Activated CD4-positive, alpha-beta T cell treated with anti-CD3 and anti-CD28 coated beads, Interleukin-2, amount 50 U/mL, for 24 hours (primary cell): ENCODE measurements around the gene NRF1.
"Not testable (repeated sequence)": the region's sequence is repeated elsewhere in the genome, so short reads cannot be mapped to it uniquely, and the experiment has no call there.

Experiments
- DNase-seq, 2 donors: peaks; one replicate each; pipeline ENCODE4 v3.0.0-alpha.2; 2020; ENCODE audit warnings: low read depth in 1 of 2, low spot score in 1 of 2

The NRF1 gene

DNA sequence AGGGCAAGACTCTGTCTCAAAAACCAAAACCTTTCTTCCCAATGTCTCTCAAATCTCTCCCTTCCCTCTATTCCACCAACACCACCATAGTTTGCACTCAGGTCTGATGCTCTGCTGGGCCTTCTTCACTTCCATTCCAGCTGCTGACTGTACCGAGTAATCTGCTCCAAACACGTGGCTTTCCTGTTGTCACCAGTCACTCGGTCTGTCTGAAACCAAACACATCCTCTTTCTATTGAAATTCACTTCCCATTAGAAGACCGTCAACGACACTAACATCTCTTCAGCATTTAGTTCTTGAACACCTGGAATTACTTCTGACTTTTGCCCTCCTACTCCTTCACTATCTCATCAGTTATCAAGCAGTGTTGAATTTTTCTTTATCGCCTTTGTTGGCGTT lies 4.7 kb upstream of the NRF1 start:
- no peak for DNase-seq

DNA sequence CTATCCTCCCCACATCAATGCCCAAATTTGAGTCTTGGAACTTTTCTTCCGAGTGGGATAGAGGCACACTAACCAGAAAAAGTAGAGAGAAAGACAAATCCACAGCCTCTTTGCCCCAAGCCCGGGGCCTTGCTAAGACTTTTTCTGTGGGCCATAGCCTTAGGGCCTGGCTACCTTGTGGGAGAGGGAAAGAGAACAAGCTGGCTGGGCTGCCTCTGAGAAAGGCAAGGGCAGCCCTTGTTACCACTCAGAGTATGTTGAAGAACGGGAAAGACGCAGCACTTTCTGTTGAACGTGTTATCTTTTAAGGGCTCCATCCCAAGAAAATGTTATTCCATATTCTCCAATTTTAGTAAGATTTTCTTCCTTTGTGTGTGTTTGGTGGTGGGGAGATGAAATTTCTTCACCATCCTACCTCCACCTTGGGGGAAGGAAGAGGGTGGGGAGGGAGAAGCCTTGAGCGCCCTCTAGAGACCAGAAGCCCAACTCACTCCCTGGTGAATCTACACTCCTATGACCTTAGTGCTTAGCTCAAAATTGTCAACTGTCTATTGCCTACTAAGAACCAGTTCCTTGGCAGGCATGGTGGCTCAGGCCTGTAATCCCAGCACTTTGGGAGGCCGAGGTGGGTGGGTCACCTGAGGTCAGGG lies 3.9 kb upstream of the NRF1 start:
- peak in 1 of 2 donors; percentile 10 for DNase-seq

DNA sequence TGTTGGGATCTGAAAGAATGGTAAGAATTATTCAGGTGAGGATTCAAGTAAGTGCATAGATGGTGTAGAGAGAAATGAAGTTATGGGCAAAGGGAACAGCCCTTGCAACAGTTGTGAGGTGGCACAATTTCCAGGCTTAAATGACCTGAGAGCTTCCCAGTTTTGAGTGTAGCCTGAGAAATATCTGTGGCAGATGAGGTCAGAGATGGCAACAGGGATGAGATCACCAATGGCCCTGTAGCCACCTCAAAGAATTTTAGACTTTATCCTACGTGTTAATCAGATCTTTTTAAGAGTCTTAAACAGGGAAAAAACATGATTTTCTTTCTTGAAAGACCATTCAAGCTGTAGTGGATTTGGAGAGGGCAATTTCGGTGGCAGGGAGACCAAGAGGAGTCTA lies 1.9 kb upstream of the NRF1 start:
- DNase-seq = no peak

DNA sequence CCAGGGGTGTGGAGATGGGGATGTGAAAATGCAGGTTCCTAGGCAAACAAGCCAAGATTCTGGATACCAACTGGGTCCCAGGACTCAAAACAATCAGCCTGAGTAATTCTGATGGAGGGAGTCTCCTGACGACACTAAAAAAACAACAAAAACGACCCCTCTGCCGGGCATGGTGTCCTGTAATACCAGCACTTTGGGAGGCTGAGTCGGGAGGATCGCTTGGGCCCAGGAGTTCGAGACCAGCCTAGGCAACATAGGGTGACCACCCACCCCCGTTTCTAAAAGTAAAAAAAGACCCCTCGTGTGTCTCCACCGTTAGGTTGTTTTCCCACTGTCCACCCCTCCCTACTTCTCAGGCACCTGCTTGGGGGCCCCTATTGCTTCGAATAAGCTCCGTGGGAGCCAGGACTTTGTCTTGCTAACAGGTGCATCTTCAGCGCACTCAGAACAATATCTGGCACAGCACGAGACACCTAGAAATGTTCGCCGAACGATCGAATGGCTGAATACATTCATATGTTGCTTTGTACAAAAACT lies 743 bp upstream of the NRF1 start:
- no peak for DNase-seq

DNA sequence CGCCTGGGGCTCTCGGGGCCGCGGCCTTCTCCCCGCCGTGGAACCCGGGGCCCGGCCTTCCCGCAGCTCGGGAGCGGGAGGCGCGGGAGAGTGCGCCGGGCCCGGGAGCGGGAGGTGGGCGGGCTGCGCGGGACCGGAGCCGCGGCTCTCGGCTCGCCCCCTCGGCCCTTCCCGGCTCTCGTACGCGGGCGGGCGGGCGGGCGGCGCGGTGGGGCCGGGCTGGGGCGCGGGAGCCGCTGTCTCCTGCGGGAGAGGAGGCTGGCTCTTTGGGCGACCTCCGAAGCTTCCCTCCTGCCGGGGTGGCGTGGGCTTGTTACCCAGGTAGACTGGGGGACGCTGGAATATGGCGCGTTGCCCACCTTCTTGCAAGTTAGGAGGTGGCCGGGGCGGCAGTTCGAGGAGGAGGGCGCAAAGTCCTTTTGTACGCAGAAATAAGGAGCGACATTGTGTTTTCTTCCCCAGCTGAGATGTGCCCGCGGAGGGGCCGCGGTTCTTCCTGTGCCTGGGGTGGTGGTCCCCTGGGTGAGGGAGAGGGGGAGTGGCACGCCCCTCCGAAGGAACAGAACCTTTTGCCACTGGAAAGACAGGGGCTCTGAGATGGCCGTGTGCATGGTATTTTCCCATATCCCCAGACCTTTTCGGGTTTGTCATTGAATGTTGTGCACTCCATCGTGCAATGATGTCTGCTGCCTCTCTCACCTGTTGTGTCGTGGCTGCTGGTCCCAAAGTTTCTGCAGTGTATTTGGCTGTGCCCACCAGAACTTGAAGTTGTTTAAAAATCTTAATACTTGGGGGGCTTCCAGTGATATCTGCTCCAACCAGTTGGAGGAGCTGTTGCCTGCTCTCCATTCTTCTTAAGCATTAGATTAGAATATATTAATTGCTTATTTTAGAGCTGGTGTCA lies 844 bp downstream of the NRF1 start:
- peak; percentile 2 to 14 for DNase-seq

DNA sequence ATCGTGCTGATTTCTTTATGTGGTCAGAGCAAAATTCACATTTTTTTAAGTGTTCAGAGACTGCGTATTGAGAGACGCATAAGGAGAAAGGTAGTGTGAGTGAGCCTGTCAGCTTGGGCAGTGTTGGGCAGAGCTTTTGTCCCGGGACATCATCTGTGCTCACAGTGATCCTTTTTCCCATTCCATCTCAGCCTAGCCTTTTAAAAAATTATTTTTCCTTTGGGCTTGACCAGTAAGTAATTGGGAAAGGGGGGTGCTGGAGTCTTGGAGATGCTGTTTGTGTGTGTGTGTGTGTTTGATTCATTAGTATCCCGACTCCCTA lies 1.5 kb downstream of the NRF1 start:
- no peak for DNase-seq

DNA sequence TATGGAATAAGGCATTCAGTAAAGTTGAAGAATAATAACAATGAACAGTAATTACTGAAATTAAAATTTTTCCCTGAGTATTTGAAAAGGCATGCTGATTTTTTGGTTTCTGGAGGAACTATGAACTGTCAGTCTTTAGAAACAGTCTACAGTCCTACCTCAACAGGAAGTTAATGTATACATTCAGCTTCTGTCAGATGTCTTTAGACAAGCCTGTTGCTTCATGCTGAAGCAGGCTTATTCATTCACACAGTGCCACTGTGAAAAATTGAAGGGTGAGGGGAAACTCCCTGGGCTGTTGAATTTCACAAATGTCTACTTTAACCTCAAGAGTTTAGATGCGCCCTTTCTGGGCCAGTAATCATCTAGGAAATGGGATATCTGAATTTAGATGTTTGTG lies 3.5 kb downstream of the NRF1 start:
- peak in 1 of 2 donors; percentile 18 for DNase-seq

DNA sequence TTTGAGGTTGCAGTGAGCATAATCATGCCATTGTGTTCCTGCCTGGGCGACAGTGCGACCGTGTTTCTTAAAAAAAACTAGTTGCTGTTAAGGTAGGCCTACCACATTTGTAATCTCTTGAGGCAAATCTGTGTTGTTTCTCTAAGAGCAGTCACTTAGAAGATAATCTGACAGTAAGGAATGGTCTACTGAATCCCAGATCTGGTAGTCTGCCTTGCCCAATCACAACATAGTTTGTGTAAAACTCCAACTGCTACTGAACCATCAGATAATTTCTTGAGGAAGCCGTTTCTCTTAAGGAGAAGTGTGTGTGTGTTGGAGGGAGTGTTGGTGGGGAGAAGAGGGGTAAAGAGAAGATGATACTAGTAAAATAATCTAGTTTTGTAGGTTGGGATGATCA lies 5.0 kb downstream of the NRF1 start:
- DNase-seq = no peak

DNA sequence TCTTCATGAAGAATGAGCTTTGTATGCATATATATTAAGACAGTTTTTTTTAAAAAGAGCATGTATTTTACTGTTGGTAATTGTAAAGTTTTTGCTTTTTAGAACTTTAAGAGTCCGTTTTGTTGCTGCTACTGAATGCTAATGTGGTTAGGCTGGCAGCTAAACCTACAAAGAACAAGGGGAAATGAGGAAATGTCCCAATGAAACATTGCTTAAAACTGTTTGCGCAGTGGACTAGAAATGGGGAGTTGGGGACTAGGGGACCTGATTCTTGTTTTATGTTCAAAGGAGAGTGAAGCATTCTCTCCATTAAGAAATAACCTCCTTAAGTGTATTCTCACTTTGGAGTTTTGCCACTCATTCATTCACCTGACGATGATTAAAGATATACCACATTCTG lies 5.7 kb downstream of the NRF1 start:
- DNase-seq = no peak

DNA sequence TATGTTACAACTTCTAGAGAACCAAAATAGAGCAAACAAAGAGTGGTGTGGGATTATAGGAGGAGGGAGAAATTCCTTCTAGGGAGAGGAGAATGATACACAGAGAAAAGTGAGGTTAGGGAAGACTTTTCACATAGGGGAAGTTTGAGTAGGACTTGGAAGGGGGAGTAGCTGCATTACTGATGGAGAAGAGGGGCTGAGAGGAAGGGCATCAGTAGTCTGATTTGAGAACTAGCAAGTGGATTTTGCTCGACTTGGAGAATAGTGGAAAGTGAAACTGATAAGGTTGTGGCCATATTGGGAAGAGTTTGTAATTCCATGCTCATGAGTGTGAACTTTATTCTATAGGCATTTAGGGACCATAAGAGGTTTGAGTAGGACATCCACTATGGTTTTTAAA lies 6.1 kb downstream of the NRF1 start:
- DNase-seq = no peak

DNA sequence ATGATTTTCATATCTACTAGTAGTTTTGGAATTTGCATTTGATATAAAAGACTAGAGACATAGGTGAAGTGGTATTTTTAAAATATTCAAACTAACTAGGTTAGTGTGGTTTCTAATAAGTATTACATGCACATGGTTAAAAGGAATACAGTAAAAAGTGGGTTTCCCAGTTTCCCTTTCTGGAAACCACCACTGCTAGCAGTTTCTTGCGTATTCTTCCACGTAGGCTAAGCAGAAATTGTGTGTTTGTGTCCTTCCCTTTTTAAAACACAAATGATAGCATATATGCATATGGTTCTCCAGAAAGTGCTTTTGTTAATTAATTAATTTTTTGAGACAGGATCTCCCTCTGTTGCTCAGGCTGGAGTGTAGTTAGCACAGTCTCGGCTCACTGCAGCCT lies 15.4 kb downstream of the NRF1 start:
- no peak for DNase-seq

DNA sequence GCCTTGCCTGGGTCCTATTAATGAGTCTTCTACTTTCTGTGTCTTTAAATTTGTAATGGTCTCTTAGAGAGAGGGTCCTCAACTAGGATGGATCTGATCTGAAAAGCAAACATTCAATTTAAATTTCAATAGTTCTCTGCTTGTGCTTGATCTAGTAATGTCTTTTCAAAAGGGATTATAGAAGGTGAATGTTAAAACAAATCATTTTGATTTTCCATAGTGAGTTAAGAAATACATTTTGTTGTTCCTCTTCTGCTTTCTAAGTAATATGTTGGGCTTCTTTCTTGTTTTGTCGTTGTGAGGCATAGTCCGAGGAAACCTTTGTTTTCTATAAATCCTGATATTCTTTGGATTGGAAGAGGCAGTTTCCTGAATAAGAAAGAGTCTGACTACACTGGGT lies 18.8 kb downstream of the NRF1 start:
- no peak for DNase-seq

DNA sequence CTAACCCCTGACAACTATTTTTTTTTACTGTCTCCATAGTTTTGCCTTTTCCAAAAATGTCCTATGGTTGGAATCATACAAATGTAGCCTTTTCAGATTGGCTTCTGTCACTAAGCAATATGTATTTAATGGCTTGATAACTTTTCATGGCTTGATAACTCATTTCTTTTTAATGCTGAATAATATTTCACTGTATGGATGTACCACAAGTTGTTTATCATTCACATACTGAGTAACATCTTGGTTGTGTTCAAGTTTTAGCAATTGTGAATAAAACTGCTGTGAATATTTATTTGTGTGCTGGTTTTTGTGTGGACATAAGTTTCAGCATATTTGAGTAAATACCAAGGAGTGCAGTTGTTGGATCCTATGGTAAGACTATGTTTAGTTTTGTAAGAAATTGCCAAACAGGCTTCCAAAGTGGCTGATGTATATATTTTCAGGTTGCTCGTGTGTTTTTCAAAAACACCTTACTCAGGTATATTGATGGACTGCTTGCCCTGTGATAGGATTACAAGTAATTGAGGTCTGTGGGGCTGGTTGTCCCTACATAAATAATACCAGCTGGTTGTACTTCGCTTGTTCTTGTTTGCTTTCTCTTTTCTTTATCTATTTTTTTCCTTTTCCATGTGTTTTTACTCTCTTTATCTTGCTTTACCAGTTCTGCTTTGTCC lies 23.0 kb downstream of the NRF1 start:
- no peak for DNase-seq

DNA sequence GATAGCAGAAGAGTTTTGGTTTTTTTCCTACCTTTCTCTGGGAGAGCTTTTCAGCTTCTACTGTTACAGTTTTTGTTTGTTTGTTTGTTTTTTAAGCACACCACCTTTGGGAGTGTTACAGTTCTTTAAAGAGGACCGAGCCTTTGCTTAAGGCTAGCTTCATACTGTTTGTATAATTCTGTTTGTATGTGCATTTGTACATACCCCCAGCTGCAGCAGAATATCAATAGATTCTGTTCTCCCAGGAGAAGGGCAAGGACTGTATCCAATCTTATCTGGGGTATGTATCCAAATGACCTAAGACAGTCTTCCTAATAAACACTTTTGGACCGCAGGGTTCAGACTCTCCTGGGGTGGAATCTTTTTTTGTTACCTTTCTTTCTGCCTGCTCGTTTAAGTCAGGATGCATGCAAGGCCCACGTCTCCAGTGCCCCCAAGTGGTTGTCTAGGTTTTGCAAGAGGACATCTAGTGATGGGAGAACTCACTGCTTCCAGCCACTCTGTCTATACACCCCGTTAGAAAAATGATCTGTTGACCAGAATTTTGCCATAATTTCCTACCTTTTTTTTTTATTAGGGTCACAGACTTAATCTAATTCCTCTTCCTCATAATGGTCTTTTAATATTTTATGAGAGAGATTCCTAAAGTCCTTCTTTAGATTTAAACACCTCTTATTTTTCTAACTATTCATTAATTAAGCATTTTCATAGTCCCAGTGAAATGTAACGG lies 23.9 kb downstream of the NRF1 start:
- DNase-seq = peak in 1 of 2 donors; percentile 59

DNA sequence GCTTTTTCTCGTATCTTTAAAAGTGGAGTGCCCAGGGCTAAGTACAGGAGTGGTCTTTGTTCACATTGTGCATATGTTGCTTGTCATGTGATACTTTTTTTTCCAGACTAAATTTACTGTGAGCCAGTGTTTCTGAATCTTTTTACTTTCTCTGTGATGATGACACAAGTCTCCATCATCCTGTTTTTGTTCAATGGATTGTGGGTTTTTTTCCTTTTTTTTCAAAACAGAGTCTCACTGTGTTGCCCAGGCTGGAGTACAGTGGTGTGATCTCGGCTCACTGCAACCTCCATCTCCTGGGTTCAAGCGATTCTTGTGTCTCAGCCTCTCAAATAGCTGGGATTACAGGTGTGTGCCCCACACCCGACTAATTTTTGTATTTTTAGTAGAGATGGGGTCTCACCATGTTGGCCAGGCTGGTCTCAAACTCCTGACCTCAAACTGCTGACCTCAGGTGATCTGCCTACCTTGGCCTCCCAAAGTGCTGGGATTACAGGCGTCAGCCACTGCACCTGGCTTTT lies 24.6 kb downstream of the NRF1 start:
- DNase-seq = not testable (repeated sequence)

DNA sequence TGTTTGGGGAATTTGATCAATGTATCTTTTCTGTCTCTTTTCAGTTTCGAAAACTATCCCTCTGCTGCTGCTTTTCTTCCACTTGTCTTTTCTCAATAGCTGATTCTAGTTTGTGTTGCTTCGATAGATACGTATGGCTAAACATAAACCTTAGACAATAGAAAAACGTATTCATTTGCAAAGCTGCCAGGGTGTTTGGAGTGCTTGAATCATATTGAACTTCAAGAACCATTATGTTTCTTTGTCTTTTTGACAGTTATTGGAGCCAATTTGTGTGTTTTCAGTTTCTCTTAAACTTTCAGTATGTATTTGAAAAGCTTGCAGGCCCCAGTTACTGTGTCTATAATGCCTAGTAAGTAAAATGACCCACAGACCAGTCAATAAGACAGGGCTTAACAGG lies 25.1 kb downstream of the NRF1 start:
- no peak for DNase-seq

DNA sequence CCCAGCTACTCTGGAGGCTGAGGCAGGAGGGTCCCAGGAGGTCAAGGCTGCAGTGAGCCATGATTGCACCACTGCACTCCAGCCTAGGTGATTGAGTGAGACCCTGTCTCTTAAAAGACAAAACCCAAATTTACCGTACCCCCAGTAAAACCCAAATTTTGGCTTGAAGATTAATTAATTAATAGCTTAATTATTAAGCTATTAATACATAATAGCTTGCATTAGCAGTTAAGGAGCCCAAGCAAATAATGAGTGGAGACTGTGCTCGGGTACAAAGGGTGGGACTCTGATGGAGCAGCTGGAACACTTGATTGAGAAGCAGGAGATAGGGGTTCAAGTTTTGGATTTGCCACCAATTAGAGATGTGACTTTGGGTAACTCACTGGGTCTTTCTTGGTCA lies 28.9 kb downstream of the NRF1 start:
- no peak for DNase-seq

DNA sequence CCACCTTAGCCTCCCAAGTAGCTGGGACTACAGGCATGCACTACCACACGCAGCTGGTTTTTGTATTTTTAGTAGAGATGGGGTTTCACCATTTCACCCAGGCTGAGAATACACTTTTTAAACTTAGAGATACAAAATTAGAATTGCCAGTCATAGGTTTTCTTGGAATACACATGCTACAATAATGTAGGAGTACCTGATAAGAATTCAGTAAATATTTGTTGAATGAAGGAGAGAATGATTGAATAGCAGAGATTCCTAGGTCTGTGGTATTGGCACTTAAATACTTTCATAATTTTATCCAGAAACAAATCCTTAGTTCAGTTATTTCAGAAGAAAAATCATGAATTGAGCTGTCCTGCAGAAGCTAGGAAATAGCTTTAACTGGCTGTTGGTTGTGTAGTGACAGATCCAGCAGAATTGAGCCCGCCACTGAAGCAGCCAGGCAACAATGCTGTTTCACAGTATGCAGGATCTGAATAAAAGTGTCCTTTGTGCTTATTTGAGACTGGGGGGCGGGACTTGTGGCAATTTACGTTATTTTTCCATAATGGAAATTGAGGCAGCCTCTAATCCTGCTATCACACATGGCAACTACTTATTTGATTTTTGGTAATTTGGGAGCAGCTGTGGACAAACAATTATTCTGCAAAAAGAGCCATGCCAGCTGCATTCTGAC lies 31.5 kb downstream of the NRF1 start:
- no peak for DNase-seq

DNA sequence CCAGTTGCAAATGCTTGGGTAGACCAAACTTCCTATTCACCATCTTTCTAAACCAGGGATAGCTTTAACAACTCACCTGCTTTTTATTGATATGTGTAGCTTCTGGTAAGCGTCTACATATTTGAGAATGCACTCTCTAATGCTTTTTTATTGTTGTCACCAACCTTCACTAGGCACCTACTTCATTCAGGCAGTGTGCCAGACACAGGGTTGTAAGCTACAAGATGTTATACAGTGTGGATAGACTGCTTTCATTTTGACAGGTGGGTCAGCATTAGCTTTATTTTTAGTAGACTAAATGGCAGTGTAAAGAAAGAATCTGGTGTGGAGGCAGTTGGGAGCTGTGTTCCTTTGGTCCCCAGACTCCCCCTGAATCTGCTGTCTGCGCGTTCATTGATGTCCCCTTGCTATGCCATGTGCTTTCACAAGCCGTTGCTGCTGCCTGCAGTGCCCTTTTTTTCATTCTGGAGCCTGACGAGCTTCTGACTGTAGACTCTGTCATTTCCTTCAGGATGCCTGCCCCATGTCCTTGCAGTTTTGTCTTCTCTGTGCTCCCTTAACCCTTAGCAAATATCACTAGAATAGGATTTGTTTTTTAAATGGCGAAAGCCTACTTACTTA lies 32.1 kb downstream of the NRF1 start:
- no peak for DNase-seq

DNA sequence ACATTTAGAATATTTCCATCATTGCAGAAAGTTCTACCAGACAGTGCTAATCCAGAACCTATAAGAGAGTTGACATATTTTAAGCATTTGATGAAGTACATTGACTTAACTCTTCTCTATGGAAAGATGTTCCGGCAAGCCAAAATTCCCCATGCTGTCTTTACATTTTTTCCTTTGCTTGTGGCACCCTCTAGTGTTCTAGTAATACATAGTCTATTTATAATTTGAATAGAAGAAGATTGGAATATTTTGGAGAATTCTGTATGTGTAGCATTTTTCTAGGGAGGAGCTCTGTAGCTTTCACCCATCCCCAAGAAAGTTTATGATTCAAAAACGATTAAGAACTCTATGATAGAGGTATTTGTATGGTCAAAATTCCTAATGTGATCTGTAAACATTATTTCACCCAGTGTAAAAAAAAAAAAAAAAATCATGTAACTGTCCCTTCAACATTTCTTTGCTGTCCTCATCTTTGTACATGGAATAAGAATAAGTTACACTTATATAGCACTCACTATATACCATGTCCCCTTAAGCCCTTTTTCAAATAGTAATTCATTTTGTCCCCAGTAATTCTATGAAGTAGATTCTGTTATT lies 33.2 kb downstream of the NRF1 start:
- DNase-seq = no peak
